ENCODE measurements around the gene ZDHHC3.
"Not testable (repeated sequence)": the region's sequence is repeated elsewhere in the genome, so short reads cannot be mapped to it uniquely, and the experiment has no call there.

Gene ZDHHC3

DNA sequence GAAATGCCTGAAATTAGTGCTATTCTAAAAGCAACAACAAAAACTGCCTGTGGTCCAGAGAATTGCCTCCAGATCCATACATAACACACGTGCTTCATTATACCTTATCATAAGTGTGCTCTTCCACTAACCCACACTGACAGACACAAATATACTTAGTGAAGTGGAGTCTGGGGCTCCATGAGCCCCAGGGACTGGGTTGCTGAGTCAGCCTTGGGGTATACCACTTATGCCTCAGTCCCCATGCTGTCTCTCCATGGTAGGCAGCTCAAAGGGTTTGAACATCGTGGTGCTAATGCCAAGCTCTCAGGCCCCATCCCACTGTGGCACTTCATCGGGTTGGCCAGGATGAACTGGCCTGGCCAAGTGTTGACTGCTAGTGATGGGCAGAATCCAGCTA is 10.8 kb downstream of the ZDHHC3 start:
- DNase-seq, result peak; percentile 10 to 14
- TF ChIP-seq GATA1 (IDR thresholded peaks at IDR 0.05; ENCODE audit: low read depth, low read length), result no peak
- TF ChIP-seq POLR2A (IDR thresholded peaks at IDR 0.05; ENCODE audit: low read length), result no peak

DNA sequence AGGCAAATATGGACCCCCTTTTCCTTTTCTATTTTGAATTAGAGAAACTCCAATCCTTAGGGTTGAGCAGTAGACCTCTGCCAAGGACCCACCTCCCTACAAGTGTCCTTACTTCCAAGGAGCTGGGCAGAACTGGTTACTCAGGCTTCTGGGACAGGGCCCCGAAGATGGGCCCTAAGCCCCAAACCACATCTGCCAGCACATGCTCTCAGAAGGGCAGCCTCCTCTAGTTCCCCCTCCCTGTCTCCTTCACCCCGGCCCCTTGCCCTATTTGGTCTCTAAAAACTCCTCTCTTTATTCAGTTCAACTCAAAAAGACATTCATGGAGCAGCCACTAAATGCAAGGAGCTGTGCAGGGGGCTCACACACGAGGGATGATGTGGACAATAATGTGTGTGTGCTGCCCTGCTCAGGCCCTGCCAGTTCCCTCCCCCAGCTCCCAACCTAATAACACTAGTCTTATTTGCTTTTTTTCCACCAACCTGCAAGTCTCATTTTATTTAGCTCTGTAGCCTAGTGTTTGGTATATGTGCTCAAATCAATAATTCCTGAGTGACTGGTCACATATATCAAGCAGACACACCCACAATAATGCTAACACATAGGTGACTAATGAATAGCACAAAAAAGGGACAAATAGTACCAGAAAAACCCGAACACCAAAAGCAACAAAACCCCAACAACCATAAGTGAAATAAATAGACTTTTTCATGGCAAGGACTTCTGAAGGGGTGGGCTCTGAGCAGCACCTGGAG is 12.2 kb downstream of the ZDHHC3 start:
- TF ChIP-seq POLR2A (IDR thresholded peaks at IDR 0.05; ENCODE audit: low read length) (no peak), GATA1 (IDR thresholded peaks at IDR 0.05; ENCODE audit: low read depth, low read length) (no peak)

DNA sequence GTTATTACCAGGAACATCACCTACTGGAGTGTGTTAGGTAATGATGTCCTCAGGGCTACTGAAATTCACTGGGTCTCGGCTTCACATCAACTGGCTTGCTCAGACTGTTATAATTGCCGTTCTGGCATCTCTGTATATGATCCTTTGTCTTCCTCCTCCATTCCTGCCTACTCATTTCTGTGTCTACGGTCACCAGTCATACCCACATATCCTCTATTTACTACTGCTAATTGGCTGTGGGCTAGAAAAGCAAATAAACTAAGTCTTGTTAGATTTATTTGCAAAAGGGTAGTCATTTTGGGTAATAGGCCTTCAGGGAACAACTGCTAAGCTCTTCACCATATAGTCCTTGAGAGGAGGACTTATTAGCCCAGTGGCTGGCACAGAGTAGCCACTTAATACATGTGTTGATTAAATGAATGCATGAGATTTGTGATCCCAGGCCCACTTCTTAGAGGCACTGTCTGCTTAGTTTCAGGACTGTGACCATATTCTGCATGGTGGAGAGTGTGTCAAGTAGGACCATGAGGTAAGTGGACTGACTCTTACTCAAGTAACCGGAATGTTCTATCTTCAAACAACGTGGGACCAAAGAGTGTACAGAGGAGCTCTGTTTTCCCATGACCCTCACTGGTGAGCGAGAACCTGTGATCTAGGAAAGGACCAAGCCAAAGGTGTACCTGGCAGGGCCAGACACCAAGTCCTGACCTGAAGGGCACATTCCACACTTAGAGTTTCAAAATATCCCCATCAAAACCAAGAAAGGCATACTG is 13.2 kb downstream of the ZDHHC3 start:
- no peak for TF ChIP-seq POLR2A (IDR thresholded peaks at IDR 0.05; ENCODE audit: low read length)
- no peak for TF ChIP-seq GATA1 (IDR thresholded peaks at IDR 0.05; ENCODE audit: low read depth, low read length)
- DNase-seq, result no peak

More for the DNA sequence above, 12.2 kb downstream of the ZDHHC3 start:
- no peak for DNase-seq

DNA sequence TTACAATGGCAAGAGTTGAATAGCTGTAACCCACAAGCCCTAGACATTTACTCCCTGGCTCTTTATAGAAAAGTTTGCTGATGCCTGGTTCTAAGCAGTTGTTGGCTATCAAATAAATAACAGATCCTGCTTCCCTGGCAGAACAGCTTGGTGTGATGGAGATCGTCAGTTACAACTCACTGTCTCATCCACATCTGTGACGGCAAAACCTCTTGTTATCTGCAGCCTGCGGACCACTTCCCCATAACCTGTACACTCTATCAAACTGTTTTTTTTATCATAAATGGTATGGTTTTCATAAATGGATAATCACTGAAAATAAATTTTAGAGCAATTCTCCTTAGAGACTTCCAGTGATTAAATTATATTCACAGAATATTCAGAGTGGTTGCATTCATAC is 14.1 kb downstream of the ZDHHC3 start:
- DNase-seq, result no peak
- no peak for TF ChIP-seq POLR2A (IDR thresholded peaks at IDR 0.05; ENCODE audit: low read length)
- no peak for TF ChIP-seq GATA1 (IDR thresholded peaks at IDR 0.05; ENCODE audit: low read depth, low read length)

GRCh38 chr3:44960387-44961026 is 15.5 kb downstream of the ZDHHC3 start:
- TF ChIP-seq POLR2A (IDR thresholded peaks at IDR 0.05; ENCODE audit: low read length) (no peak), GATA1 (IDR thresholded peaks at IDR 0.05; ENCODE audit: low read depth, low read length) (no peak)
- DNase-seq, result no peak

GRCh38 chr3:44958386-44958785 is 17.6 kb downstream of the ZDHHC3 start:
- TF ChIP-seq POLR2A (IDR thresholded peaks at IDR 0.05; ENCODE audit: low read length), result no peak
- no peak for TF ChIP-seq GATA1 (IDR thresholded peaks at IDR 0.05; ENCODE audit: low read depth, low read length)

GRCh38 chr3:44957986-44958385 is 18.0 kb downstream of the ZDHHC3 start:
- TF ChIP-seq POLR2A (IDR thresholded peaks at IDR 0.05; ENCODE audit: low read length) (no peak), GATA1 (IDR thresholded peaks at IDR 0.05; ENCODE audit: low read depth, low read length) (no peak)
- DNase-seq, result no peak

More at GRCh38 chr3:44958386-44958785, 17.6 kb downstream of the ZDHHC3 start:
- no peak for DNase-seq

- DNase-seq, result no peak
- no peak for TF ChIP-seq GATA1 (IDR thresholded peaks at IDR 0.05; ENCODE audit: low read depth, low read length)
- TF ChIP-seq POLR2A (IDR thresholded peaks at IDR 0.05; ENCODE audit: low read length), result no peak
Observed at GRCh38 chr3:44955917-44956316, 20.1 kb downstream of the ZDHHC3 start.

GRCh38 chr3:44954962-44955361 is 21.0 kb downstream of the ZDHHC3 start:
- no peak for DNase-seq
- no peak for TF ChIP-seq POLR2A (IDR thresholded peaks at IDR 0.05; ENCODE audit: low read length)
- no peak for TF ChIP-seq GATA1 (IDR thresholded peaks at IDR 0.05; ENCODE audit: low read depth, low read length)

DNA sequence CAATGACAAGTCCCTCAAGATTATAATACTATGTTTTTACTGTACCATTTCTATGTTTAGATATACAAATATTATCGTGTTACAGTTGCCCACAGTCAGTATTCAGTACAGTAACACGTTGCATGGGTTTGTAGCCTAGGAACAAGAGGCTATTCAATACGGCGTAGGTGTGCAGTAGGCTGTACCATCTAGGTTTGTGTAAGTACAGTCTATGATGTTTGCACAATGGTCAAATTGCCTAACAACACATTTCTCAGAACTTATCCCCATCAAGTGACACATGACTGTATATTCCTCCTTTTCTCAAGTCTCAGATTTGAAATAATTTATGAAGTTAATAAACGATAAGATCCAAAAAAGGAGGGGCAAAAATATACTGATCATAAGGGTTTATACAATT is 21.7 kb downstream of the ZDHHC3 start:
- no peak for TF ChIP-seq GATA1 (IDR thresholded peaks at IDR 0.05; ENCODE audit: low read depth, low read length)
- TF ChIP-seq POLR2A (IDR thresholded peaks at IDR 0.05; ENCODE audit: low read length), result no peak
- DNase-seq, result no peak

DNA sequence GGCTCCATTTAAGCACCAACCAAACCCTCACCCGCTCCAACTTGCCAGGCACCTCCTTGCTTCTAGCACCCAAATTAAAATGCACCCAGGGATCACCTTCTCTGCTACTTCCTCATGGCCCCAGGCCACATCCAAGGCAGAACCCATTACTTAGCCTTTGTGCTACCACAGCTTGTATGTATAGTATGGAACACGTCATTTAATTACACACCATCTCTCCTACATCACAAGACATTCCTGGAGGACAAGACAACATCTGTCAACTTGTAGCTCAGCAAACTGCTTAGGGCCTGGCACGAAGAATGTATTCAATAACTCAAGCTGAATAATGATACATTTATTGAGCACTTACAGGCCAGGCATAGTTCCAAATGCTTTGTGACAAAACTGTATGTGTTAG is 23.3 kb downstream of the ZDHHC3 start:
- no peak for TF ChIP-seq POLR2A (IDR thresholded peaks at IDR 0.05; ENCODE audit: low read length)
- no peak for TF ChIP-seq GATA1 (IDR thresholded peaks at IDR 0.05; ENCODE audit: low read depth, low read length)

DNA sequence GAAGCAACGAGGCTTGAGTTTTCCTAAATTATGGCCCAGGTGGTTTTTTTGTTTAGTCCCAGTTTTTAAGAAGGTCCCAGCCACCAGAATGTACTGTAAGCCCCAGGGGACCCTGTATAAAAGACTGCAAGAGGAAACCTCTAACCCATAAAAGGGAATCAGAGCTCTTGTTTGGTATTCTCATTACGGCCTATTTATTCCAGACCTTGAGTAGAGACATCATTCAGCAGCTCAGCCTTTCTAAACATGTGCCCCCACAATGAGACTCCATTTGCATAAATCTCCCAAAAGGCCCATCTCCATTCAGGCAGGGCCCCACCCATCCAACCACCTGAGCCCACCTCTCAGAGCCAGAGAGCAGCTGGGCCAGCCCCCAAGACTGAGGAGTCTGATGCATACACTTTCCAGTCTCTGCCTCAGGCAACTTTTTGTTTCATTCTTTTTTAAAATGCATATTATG is 25.7 kb downstream of the ZDHHC3 start:
- TF ChIP-seq GATA1 (IDR thresholded peaks at IDR 0.05; ENCODE audit: low read depth, low read length) (no peak), POLR2A (IDR thresholded peaks at IDR 0.05; ENCODE audit: low read length) (no peak)
- DNase-seq, result no peak

More for the DNA sequence above, 23.3 kb downstream of the ZDHHC3 start:
- no peak for DNase-seq

GRCh38 chr3:44949770-44950169 is 26.2 kb downstream of the ZDHHC3 start:
- not testable (repeated sequence) for DNase-seq

- TF ChIP-seq GATA1 (IDR thresholded peaks at IDR 0.05; ENCODE audit: low read depth, low read length), result no peak
- DNase-seq, result no peak
Observed at GRCh38 chr3:44948239-44948638, 27.7 kb downstream of the ZDHHC3 start.
